Mononuclear cell (primary cell): Measurements from ENCODE around the gene ATXN1. TPM values are rescaled to one million over a fixed set of nuclear protein-coding genes. Genes with fewer than 3 reads are reported as not detected.
"Not testable (repeated sequence)": the region's sequence is repeated elsewhere in the genome, so short reads cannot be mapped to it uniquely, and the experiment has no call there.

ENCODE experiments used
- H3K27me3 ChIP-seq: 2 replicates; pipeline ENCODE4 v1.6.0; 2011; ENCODE audit warnings: low read length, control low read depth; ENCODE audit not compliant: insufficient read depth
- H3K4me1 ChIP-seq: 2 replicates; pipeline ENCODE4 v1.5.1; 2011; ENCODE audit warnings: mild to moderate bottlenecking, low read length, control low read depth; ENCODE audit not compliant: insufficient read depth
- H3K4me3 ChIP-seq: 2 replicates; pipeline ENCODE4 v1.5.1; 2011; ENCODE audit warnings: mild to moderate bottlenecking, low read length, moderate library complexity
- H3K9me3 ChIP-seq: 2 replicates; pipeline ENCODE4 v1.5.1; 2011; ENCODE audit warnings: low read depth, mild to moderate bottlenecking, control low read depth, low read length
- total RNA-seq: library from RNA; depleted of rRNA; stranded (reverse); fragments of >200 nt; gene quantifications from one replicate; pipeline ENCODE4 v1.2.3, GENCODE V29; 2012

Gene ATXN1
- total RNA-seq, 1 donor, result 83.4 TPM

DNA sequence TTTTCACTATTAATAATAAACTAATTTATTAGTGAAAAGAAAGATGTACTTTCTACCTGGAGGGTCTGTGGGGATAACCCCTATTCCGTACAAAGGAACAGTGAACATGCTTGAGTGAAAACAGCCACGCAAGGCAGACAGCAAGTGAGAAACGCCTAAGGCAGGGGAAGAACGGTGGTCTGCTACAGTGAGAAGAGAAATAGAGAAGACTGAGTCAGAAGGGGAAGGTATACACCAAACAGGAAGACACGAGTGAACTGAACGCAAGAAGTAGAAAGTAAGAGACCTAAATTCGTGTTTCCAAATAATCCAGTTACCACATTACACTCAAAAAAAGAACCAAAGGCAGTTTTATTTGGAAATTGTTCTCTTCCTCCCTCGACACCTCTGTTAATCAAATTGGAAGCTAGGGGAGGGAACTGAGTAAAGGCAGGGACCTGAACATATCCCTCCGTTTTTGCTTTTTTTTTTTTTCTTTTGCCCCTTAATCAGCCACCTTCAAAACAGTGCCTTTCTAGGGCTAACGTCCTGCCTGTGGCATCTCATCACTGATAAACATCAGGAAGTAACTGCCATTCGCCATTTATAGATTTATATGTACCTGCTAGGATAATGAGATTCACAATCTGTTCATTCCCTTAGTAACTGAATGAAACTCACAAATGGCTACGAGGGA, 48.9 kb downstream of the ATXN1 start:
- Histone ChIP-seq H3K4me1 (peaks cover 42% of the 10 kb centered on the region), H3K9me3 (no peaks in the 10 kb centered on the region), H3K4me3 (peak overlapping the region; percentile 17), H3K27me3 (no peaks in the 10 kb centered on the region)

- no peak overlapping the region for H3K4me3 ChIP-seq
- no peaks in the 10 kb centered on the region for H3K27me3 ChIP-seq
- H3K9me3 ChIP-seq, result no peaks in the 10 kb centered on the region
- peaks cover 49% of the 10 kb centered on the region for H3K4me1 ChIP-seq
Observed at GRCh38 chr6:16711546-16712254, 49.6 kb downstream of the ATXN1 start.

DNA sequence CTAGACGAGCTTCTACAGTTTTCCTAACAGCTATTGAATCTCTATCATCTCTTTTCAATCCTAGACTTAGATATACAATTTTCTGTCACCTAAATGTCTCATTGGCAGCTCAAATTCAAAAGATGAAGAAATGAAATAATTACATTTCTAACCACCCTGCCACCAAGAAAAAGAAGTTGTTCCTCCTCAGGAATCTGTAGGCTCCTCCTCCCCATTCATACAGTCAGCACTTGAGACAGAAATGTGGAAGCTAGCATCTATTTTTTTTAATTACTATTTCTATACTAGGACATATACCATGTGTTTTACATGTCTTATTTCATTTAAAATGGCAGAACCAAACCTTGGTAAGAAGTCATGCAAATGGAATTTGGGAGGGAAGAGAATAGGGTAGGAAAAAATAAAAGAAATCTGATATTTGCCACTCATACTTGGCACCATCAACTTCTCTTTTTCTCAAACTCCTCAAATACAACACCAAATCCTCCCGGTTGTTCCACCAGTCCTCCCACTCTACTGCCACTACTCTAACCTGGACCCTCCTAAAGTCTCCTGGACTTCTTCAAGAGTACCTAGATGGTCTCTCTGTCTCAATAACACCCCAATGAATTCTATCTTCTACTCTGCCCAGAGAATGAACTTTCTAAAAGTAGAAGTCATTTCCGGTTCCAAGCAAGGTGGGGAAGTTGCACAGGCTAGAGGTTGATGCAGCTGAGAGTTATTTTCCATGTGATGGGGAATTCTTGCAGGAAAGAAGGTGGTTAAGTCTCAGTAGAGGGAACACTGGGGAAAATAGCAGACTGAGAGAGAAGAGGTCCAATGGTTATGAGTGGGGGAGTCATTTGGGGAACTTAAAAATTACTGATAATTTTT, 54.1 kb downstream of the ATXN1 start:
- Histone ChIP-seq H3K27me3 (no peaks in the 10 kb centered on the region), H3K4me1 (peaks cover 59% of the 10 kb centered on the region), H3K9me3 (no peaks in the 10 kb centered on the region), H3K4me3 (no peak overlapping the region)

- peaks cover 54% of the 10 kb centered on the region for H3K4me1 ChIP-seq
- H3K4me3 ChIP-seq, H3K27me3 ChIP-seq, H3K9me3 ChIP-seq: not testable (repeated sequence)
Observed at GRCh38 chr6:16706491-16706890, 54.8 kb downstream of the ATXN1 start.

DNA sequence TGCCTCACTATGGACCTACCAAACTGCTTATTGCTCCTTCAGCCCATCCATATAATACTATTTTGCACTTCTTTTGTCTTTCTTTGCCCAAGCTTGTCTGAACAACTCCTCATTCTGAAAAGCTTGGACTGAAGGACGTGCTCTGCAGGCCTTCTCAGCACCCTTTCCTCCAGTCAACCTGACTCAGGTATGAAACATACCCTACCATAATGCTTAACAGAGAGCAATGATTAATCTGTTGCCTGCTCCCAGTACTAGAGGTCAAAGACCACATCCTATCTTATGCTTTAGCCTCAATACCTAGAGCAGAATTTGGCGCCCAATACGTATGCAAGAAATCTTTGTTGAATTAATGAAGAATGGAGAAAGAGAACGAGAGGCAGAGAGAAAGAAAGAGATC, 55.2 kb downstream of the ATXN1 start:
- Histone ChIP-seq H3K4me3 (no peak overlapping the region), H3K27me3 (no peaks in the 10 kb centered on the region), H3K9me3 (no peaks in the 10 kb centered on the region), H3K4me1 (peaks cover 57% of the 10 kb centered on the region)

- H3K9me3 ChIP-seq, result no peaks in the 10 kb centered on the region
- no peak overlapping the region for H3K4me3 ChIP-seq
- H3K4me1 ChIP-seq, result peaks cover 58% of the 10 kb centered on the region
- no peaks in the 10 kb centered on the region for H3K27me3 ChIP-seq
Observed at GRCh38 chr6:16705081-16705993, 55.9 kb downstream of the ATXN1 start.

DNA sequence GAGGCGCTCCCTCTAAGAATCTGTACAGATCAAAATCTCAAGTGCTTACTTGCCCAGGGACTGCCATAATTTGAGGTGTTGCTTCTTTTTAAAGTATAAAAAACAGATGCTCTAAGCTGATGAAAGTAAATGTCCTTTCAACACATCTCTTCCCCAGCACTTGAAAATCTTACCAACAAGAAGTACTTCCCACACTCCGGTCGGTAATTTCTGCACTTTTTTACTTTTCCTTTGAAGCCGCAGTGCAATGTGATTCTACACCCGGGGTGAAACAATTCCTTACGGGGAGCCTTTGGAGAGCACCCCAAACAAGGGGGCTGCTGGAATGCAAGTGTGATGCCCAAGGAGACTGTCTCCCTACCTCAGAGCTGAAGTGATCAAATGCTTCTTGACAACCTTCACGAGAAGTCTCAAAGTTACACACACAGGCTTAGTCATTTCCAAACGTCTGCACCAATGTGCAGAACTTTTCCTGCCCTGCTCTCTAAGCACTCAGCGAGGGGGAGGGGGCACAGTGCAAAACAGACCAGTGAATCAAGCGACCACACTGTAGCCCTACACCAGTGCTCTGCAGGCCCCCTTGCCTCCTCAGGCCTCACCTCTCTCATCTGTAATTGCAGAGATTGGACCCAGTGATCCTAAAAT, 56.7 kb downstream of the ATXN1 start:
- Histone ChIP-seq H3K9me3 (no peaks in the 10 kb centered on the region), H3K4me1 (peaks cover 66% of the 10 kb centered on the region), H3K27me3 (no peaks in the 10 kb centered on the region), H3K4me3 (no peak overlapping the region)

DNA sequence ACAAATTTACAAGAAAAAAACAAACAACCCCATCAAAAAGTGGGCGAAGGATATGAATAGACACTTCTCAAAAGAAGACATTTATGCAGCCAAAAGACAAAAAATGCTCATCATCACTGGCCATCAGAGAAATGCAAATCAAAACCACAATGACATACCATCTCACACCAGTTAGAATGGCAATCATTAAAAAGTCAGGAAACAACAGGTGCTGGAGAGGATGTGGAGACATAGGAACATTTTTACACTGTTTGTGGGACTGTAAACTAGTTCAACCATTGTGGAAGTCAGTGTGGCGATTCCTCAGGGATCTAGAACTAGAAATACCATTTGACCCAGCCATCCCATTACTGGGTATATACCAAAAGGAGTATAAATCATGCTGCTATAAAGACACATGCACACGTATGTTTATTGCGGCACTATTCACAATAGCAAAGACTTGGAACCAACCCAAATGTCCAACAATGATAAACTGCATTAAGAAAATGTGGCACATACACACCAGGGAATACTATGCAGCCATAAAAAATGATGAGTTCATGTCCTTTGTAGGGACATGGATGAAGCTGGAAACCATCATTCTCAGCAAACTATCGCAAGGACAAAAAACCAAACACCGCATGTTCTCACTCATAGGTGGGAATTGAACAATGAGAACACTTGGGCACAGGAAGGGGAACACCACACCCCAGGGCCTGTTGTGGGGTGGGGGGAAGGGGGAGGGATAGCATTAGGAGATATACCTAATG, 58.5 kb downstream of the ATXN1 start:
- not testable (repeated sequence) for H3K4me3 ChIP-seq, H3K9me3 ChIP-seq, H3K27me3 ChIP-seq
- peaks cover 74% of the 10 kb centered on the region for H3K4me1 ChIP-seq

GRCh38 chr6:16700916-16701234, 60.4 kb downstream of the ATXN1 start:
- H3K27me3 ChIP-seq, result no peaks in the 10 kb centered on the region
- H3K4me1 ChIP-seq, result peaks cover 72% of the 10 kb centered on the region
- H3K4me3 ChIP-seq, result no peak overlapping the region
- no peaks in the 10 kb centered on the region for H3K9me3 ChIP-seq

DNA sequence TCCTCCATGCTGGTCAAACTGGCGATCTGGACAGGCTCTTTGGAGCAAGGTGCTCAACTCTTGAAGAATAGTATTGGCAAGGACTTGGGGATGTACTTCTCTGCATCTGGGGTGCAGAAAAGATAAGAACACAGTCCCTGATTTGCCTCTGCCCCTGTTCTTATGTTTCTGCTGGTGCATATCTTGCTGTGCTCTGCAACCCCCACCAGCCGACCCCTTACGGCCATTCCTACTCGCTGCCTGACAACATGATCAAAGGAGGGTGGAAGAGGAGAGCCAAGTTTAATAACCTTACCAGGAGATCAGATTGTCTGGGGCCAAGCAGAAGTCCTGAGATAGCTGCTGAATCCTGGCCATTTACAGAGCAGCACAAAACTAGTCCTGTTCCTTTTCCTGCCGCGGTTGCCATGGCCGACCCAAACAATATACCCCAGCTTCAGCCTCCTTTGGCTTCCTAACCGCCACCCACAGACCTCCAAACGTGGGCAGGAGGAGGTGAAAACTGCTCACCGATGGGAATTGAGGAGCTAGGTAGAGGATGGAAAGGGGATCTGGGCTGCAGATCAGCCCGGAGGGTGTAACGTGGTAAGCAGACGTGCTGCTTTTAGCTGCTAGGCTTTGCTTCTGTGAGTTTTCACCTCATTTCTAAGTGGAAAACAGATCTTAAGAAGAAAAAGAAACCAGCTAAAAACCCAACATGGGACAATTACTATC, 60.9 kb downstream of the ATXN1 start:
- H3K4me1 ChIP-seq, result peaks cover 72% of the 10 kb centered on the region
- H3K4me3 ChIP-seq, result peak overlapping the region; percentile 30
- no peaks in the 10 kb centered on the region for H3K27me3 ChIP-seq
- no peaks in the 10 kb centered on the region for H3K9me3 ChIP-seq

DNA sequence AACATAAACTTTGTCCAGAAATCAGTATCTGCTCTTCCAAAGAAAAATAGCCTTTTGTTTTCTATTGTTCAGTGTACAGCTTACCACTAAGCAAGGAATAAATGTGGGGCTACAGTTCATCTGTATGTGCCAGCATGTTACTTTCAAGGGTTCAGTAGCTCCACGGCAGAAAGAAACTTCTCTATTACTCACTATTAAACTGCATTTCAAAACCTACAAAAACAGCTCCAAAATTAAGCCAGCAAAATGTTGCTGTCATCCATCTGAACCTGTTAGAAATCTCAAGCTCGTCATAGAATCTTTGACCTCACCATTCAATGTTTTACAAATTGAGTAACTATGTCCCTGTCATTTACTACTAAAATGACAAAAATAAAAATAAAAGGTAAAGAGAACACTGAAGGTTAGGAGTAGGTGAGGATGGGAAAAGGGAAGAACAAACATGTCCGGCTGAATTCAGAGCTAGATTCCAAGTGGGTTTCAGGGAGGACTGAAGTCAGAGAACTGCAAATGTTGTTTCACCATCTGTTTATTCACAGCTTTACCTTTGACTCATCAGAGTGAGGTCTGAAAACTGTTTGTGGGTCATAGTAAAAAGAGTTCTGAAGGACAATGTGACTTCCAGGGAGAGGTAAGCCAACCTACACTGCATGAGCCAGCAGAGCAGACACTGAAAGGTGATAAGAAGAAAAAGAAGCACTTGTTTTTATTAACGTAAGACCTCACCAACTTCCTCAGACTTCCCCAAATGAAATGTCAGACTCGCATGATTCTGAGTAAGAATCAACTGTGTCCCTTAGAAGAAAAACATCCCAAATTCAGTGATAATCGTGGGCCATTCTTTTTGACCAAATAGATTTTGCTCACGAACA, 62.0 kb downstream of the ATXN1 start:
- no peaks in the 10 kb centered on the region for H3K9me3 ChIP-seq
- no peaks in the 10 kb centered on the region for H3K27me3 ChIP-seq
- H3K4me1 ChIP-seq, result peaks cover 72% of the 10 kb centered on the region
- no peak overlapping the region for H3K4me3 ChIP-seq

DNA sequence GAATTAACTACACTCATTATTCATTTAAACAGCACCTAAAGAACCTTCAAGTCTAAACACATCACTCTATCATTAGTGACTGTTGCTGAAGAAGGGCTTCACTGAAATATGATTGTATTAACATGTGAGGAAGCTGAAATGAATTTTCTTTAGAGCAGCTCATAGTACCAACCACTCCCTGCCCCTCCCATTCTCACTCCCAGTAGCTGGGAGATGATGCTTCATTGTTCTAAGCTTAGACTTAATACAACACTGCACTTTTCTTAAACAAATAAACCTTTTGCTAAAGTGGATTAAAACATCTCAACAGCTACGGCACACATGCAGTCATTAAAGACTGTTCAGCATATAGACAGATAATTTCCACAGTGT, 63.1 kb downstream of the ATXN1 start:
- Histone ChIP-seq H3K4me1 (peaks cover 67% of the 10 kb centered on the region), H3K4me3 (no peak overlapping the region), H3K27me3 (no peaks in the 10 kb centered on the region), H3K9me3 (no peaks in the 10 kb centered on the region)
